ENCODE measurements around the gene ADD3.

DNA sequence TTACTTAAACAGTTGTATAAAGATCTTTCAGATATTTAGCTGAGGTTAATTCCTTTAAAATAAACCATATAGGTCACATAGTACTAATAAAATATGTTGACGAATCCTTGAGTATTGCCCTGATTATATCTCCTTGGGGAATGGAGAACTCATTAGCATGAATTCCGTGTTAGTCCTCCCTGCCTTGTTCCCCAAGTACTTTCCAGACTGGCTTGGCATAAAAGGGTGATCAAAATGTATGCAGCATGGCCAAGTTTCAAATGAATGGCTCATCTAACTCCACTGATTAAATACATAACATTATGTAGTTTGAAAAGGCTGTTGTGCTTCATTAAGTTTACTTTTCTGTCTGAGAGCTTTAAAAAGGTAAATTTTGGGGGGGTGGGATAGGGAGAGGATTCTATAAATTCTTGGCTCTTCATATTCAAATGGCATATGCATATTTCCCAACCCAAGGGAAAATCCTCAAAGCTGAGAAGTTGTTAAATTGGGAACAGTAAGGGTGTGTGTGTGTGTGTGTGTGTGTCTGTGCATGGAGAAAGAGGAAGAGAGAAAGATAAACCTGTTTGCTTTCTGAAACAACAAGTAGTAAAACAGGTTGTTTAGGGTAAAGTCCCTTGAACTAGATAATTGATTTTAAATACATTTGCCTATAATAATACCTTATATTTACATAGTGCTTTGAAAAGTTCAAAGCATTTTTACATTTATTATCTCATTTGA is 4.8 kb upstream of the ADD3 start:
- TF ChIP-seq, protein P1, sequence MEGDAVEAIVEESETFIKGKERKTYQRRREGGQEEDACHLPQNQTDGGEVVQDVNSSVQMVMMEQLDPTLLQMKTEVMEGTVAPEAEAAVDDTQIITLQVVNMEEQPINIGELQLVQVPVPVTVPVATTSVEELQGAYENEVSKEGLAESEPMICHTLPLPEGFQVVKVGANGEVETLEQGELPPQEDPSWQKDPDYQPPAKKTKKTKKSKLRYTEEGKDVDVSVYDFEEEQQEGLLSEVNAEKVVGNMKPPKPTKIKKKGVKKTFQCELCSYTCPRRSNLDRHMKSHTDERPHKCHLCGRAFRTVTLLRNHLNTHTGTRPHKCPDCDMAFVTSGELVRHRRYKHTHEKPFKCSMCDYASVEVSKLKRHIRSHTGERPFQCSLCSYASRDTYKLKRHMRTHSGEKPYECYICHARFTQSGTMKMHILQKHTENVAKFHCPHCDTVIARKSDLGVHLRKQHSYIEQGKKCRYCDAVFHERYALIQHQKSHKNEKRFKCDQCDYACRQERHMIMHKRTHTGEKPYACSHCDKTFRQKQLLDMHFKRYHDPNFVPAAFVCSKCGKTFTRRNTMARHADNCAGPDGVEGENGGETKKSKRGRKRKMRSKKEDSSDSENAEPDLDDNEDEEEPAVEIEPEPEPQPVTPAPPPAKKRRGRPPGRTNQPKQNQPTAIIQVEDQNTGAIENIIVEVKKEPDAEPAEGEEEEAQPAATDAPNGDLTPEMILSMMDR (conservative IDR thresholded peaks at IDR 0.05; ENCODE audit: low read length), result no peak
- TF ChIP-seq EZH2phosphoT487 (IDR thresholded peaks at IDR 0.05; ENCODE audit: borderline replicate concordance), result no peak
